ENCODE results near the gene NAA16. TPM values are rescaled to one million over a fixed set of nuclear protein-coding genes. Genes with fewer than 3 reads are reported as not detected.

Gene NAA16
- total and polyA plus RNA-seq, 2 of the 4 experiments (the other 2 are of a cell fraction): 6.6 to 8.8 TPM

DNA sequence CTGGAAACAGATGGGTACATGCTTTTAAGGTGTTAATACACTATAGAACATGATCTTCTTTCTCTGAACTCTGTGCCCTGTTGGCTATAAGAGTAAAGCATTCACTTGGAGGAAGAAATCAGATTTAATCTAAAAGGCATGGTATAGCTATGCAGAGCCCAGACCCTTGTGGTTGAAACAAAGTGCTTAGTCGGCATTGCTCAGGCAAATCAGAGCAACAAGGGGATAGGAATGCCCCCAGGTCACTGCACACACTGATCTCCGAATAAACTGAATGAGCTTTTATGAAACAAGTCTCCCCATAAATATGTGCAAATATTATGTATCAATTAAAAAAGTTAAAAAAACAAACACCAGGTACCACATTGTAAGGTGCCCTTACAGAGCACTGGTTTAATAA, 94.3 kb downstream of the NAA16 start:
- no peaks in the 10 kb centered on the region for H3K9me3 ChIP-seq (ENCODE audit: control insufficient read depth, insufficient read depth, low read length)
- no peak overlapping the region for H4K91ac ChIP-seq (ENCODE audit: insufficient read depth, low read depth, low read length)
- intact Hi-C loops (cut with micrococcal nuclease): no loop called here
- no peak overlapping the region for H2AK5ac ChIP-seq (ENCODE audit: low read depth, low read length)
- H4K20me1 ChIP-seq (ENCODE audit: insufficient read depth, low read length): no peaks in the 10 kb centered on the region
- dilution Hi-C loops (cut with HindIII; ENCODE audit: low sequenced_read_pairs, unreplicated experiment): no loop called here
- no peak overlapping the region for H3K9ac ChIP-seq (ENCODE audit: low read depth, low read length)
- ChIA-PET POLR2A (ENCODE audit: unreplicated experiment) (no interaction called here), CTCF (interaction anchor here (0.6 to 1.4 kb wide), 4 partner anchors 10 to 709 kb away, joined by 3 to 4 read pairs (median 3); no protein-coding TSS in a partner anchor)
- no peaks in the 10 kb centered on the region for H3K36me3 ChIP-seq (ENCODE audit: control insufficient read depth, insufficient read depth, low read length)
- H2BK15ac ChIP-seq (ENCODE audit: low read depth, low read length): no peak overlapping the region
- no peak for TF ChIP-seq CEBPB (IDR thresholded peaks at IDR 0.05; ENCODE audit: low read depth, low read length)
- peak; percentile 76 for TF ChIP-seq MAFK (IDR thresholded peaks at IDR 0.05; ENCODE audit: low read depth, low read length)
- no peak overlapping the region for H3K14ac ChIP-seq (replicated peaks; ENCODE audit: low read depth, low read length)
- no peak overlapping the region for H3K4ac ChIP-seq (ENCODE audit: low read depth, low read length)
- H3K79me1 ChIP-seq (ENCODE audit: low read depth in 1 of 2, low read length in 2 of 2): no peaks in the 10 kb centered on the region
- H3K27me3 ChIP-seq (ENCODE audit: control insufficient read depth, insufficient read depth, low read length): no peaks in the 10 kb centered on the region
- no peak overlapping the region for H3K18ac ChIP-seq (ENCODE audit: low read depth, low read length)
- no peak overlapping the region for H3K4me2 ChIP-seq (ENCODE audit: low read depth, low read length)
- ATAC-seq (ENCODE audit: low read depth) (no peak), DNase-seq (no peak)
- H2AFZ ChIP-seq (replicated peaks; ENCODE audit: low read length, poor library complexity): no peak overlapping the region
- no peak overlapping the region for H2AK9ac ChIP-seq (replicated peaks; ENCODE audit: low read depth, low read length, poor library complexity)
- in situ Hi-C loops (cut with MboI; ENCODE audit: low sequenced_read_pairs): no loop called here
- H3K4me3 ChIP-seq (ENCODE audit: insufficient read depth, low read depth, low read length): no peak overlapping the region
- H3K9me1 ChIP-seq (ENCODE audit: insufficient read depth, low read length): peaks cover 2% of the 10 kb centered on the region; the same call in 1 of the 2 replicates
- no peaks in the 10 kb centered on the region for H3K4me1 ChIP-seq (ENCODE audit: control insufficient read depth, insufficient read depth, low read length)
- WGBS, 2 experiments (ENCODE audit: extremely low coverage in 2 of 2, insufficient read length in 1 of 2): no CpG with 5 or more reads among the region's 2 CpGs
- no peak overlapping the region for H3K56ac ChIP-seq (ENCODE audit: extremely low read depth, insufficient read depth, low read length)
- no TSS peak for BruUV-seq (replicated peaks)
- no peak overlapping the region for H2BK20ac ChIP-seq (ENCODE audit: low read depth, low read length)
- H4K8ac ChIP-seq (ENCODE audit: low read depth in 2 of 2, low read length in 2 of 2): no peak overlapping the region
- no peak overlapping the region for H2BK120ac ChIP-seq (ENCODE audit: low read depth, low read length)
- H2BK5ac ChIP-seq (ENCODE audit: low read depth, low read length, poor library complexity, severe bottlenecking): no peak overlapping the region
- H4K5ac ChIP-seq (ENCODE audit: low read depth, low read length): no peak overlapping the region
- H3K27ac ChIP-seq (ENCODE audit: insufficient read depth, low read length): no peak overlapping the region
- no peak overlapping the region for H3K23ac ChIP-seq (ENCODE audit: low read depth, low read length)

Measured in IMR-90 (cell line).